Astrocyte of the spinal cord (primary cell): ENCODE measurements around the gene TENM4.

Experiments used
- DNase-seq: peaks from one replicate; pipeline ENCODE4 v3.0.0; 2011; ENCODE audit warnings: low read depth, low spot score
- H3K4me3 ChIP-seq: 2 replicates; pipeline ENCODE4 v1.5.1; 2011; ENCODE audit warnings: low read depth, mild to moderate bottlenecking, low read length, moderate library complexity
- in situ Hi-C: cut with HindIII; loops from 2 replicates; pipeline ENCODE4 v1.10.0; 2017; ENCODE audit warnings: low sequenced_read_pairs
- TF ChIP-seq, protein P1 (sequence below): IDR thresholded peaks from 2 replicates; pipeline ENCODE4 v1.5.1; 2012; ENCODE audit warnings: low read depth, mild to moderate bottlenecking, low read length, inconsistent platforms

Gene TENM4

GRCh38 chr11:79078999-79079398, 361.8 kb downstream of the TENM4 start:
- H3K4me3 ChIP-seq = no peak overlapping the region
- in situ Hi-C loops = no loop called here
- TF ChIP-seq, protein P1, sequence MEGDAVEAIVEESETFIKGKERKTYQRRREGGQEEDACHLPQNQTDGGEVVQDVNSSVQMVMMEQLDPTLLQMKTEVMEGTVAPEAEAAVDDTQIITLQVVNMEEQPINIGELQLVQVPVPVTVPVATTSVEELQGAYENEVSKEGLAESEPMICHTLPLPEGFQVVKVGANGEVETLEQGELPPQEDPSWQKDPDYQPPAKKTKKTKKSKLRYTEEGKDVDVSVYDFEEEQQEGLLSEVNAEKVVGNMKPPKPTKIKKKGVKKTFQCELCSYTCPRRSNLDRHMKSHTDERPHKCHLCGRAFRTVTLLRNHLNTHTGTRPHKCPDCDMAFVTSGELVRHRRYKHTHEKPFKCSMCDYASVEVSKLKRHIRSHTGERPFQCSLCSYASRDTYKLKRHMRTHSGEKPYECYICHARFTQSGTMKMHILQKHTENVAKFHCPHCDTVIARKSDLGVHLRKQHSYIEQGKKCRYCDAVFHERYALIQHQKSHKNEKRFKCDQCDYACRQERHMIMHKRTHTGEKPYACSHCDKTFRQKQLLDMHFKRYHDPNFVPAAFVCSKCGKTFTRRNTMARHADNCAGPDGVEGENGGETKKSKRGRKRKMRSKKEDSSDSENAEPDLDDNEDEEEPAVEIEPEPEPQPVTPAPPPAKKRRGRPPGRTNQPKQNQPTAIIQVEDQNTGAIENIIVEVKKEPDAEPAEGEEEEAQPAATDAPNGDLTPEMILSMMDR = no peak
- DNase-seq = no peak

DNA sequence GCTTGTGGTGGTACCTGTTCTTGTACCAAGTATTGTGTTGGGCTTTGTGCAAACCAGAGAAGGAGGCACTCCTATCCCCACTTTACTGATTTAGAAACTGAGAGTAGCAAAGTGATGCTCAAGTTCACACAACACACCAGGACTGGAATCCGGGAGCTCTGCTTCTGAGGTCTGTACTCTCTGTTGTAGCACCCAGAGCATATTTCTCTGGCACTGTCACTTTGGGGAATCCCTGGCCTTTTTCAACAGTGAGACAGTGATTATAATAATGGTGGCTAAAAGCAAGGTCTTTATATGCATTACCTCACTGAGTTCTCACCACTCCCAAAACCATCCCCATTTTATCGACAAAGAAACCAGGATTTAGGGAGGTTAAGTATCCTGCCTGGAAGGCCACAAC, 362.4 kb downstream of the TENM4 start:
- TF ChIP-seq, protein P1 = no peak
- in situ Hi-C loops = no loop called here
- H3K4me3 ChIP-seq = no peak overlapping the region
- DNase-seq = no peak

DNA sequence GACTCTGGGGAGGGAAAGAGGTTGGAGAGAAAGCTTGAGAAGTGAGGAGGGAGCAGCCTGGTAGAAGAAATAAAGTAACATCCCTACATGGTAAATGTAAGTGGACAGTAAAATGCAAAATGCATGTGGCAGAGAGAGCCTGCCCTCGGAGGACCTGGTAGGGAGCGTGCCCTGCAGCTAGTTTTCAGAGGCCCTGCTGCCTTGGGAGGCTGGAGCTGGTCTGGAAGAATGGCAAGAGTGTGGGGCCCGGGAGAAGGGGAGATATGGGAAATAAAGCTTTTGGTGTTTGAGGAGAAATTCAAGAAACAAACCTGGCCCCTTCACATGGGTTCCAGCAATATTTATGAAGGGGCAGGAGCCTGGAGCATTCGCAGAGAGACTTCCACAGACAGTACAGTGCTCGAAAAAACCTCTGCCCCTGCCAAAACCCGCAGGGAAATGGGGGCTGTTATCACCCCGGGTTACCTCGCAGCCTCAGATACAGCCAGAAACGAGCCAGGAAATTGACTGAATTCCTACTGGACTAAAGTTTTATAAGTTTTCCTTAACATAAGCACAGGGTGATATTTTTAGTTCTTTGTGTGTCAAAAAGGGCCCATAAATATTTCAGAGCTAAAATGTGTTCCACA, 363.0 kb downstream of the TENM4 start:
- no peak for DNase-seq
- in situ Hi-C loops = no loop called here
- TF ChIP-seq, protein P1 = no peak
- H3K4me3 ChIP-seq = no peak overlapping the region

DNA sequence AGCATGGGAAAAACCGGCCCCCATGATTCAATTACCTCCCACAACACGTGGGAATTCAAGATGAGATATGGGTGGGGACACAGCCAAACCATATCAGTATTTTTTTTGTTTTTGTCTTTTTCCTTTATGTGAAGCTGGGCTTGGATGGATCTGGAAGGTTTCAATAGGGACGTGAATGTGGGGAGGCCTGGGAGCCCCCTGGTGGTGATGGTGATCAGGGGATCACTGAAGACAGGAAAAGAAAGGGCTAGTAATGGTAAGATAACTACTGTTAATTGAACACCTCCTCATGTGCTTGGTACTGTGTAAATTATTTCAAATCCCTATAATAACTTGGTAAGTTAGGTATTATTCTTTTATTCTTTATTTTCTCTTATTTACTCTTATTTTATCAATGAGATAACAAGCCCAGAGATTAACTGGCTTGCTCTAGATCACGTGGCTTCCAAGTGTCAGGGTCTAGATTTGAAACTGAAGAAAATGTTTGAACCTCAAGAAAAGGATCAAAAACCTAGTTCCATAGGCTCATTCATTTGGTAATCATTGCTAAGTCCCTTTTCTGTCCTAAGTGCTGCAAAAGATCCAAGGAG, 364.2 kb downstream of the TENM4 start:
- no peak overlapping the region for H3K4me3 ChIP-seq
- DNase-seq = no peak
- TF ChIP-seq, protein P1 = peak; percentile 70
- in situ Hi-C loops = no loop called here

DNA sequence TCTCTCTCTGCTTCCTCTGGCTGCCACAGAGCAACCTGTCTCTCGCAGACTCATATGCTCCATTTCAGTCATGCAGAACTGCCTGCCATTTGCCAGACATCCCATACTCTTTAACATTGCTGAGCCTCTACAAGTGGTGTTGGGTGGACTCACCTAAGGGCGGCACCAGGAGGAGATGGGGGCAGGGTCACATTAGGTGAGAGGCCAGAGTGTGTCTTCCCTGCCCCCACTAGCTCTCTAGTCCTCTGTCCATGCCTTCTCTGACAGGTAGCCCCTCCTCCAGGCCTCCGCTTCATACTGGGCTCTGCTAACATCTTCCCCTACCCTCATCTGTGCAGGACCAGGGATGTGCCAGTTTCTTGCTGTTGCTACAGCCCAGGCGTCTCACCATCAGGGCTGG, 366.3 kb downstream of the TENM4 start:
- TF ChIP-seq, protein P1 = no peak
- in situ Hi-C loops = no loop called here

DNA sequence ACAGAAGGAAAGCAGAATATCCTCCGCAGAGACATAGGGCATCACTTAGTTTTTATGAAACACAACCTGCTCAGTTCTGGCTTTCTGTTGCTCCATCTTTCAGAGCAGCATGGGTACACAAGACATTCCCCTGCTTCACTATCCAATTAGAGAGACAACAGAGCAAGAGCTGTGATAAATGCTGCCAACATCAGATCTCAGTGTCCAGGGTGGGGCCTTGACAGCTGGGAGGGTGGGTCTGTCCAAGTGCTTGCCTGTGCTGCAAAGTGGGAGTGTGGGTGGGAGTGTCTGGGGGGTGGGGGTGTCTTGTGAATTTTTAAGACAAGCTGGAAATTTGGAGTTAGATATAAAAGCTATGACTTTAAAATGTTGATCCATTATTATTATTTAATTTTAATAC, 369.6 kb downstream of the TENM4 start:
- no peak for DNase-seq
- H3K4me3 ChIP-seq = no peak overlapping the region
- TF ChIP-seq, protein P1 = no peak
- in situ Hi-C loops = no loop called here

More for the DNA sequence above, 366.3 kb downstream of the TENM4 start:
- no peak overlapping the region for H3K4me3 ChIP-seq
- no peak for DNase-seq
